DND-41 (cell line): ENCODE data around the gene NFIB.

Experiments
- EZH2 ChIP-seq: IDR thresholded peaks from 3 replicates; pipeline ENCODE4 v1.6.1; 2012; ENCODE audit warnings: borderline replicate concordance, low read depth, mild to moderate bottlenecking, moderate library complexity, low read length, inconsistent platforms; ENCODE audit not compliant: severe bottlenecking
- TF ChIP-seq, protein P1 (sequence below): IDR thresholded peaks from 2 replicates; pipeline ENCODE4 v1.5.1; 2012; ENCODE audit warnings: borderline replicate concordance, low read length, moderate library complexity, mild to moderate bottlenecking; ENCODE audit not compliant: poor library complexity, severe bottlenecking; ENCODE audit errors: extremely low read depth

DNA sequence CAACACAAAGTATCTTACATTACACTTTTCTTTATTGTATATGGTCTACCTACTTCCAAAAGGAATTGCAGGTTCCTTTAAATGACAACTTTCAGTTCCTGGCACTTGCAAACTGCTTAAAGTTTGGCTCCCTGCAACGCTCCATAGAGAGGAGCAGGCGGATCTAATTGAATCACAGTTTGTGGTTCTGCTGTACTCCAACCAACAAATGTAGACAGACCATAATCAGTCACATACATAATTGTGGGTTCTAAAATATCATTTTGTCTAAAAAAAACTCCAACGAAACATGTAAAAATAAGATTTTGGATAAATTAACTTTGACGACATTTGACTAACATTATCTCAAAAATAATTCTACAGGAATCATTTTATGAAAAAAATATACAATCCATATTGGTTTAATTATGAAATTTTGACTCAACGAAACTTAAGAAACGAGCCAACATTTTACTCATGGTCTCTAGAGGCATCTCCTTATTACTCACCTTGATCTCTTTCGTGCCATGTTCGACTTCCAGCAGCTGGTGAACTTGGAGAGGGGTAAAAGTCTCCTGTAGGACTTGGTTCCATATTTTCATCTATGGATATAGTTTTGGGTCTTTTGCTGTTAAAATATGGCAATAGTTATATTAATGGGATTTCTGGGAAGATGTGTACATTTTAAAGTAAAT, 167.6 kb downstream of the NFIB start:
- no peak for TF ChIP-seq EZH2
- TF ChIP-seq, protein P1, sequence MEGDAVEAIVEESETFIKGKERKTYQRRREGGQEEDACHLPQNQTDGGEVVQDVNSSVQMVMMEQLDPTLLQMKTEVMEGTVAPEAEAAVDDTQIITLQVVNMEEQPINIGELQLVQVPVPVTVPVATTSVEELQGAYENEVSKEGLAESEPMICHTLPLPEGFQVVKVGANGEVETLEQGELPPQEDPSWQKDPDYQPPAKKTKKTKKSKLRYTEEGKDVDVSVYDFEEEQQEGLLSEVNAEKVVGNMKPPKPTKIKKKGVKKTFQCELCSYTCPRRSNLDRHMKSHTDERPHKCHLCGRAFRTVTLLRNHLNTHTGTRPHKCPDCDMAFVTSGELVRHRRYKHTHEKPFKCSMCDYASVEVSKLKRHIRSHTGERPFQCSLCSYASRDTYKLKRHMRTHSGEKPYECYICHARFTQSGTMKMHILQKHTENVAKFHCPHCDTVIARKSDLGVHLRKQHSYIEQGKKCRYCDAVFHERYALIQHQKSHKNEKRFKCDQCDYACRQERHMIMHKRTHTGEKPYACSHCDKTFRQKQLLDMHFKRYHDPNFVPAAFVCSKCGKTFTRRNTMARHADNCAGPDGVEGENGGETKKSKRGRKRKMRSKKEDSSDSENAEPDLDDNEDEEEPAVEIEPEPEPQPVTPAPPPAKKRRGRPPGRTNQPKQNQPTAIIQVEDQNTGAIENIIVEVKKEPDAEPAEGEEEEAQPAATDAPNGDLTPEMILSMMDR = no peak
